Transverse colon (tissue), 4 donors: ENCODE data around the gene CPEB4. TPM values are rescaled to one million over a fixed set of nuclear protein-coding genes. Genes with fewer than 3 reads are reported as not detected.
A peak's percentile ranks its signal among the peaks of the same experiment; 100 is the strongest.

Experiments used
- DNase-seq: peaks from one replicate; pipeline ENCODE4 v3.0.0-alpha.2; 2019
- H3K27ac ChIP-seq, 4 donors: fragments of 200-600 bp; sonication (generic); 2 replicates each; pipeline ENCODE4 v1.5.1; 2016 to 2018; ENCODE audit warnings: inconsistent platforms in 4 of 4
- H3K27me3 ChIP-seq: fragments of 200-600 bp; sonication (generic); 2 replicates; pipeline ENCODE4 v1.5.1; 2017; ENCODE audit warnings: inconsistent platforms
- H3K36me3 ChIP-seq, 4 donors: fragments of 200-600 bp; sonication (generic); 2 replicates each; pipeline ENCODE4 v1.5.1; 2017 to 2019; ENCODE audit warnings: inconsistent platforms in 4 of 4
- H3K4me1 ChIP-seq, 4 donors: fragments of 200-600 bp; sonication (generic); 2 replicates each; pipeline ENCODE4 v1.5.1; 2017 to 2020; ENCODE audit warnings: inconsistent platforms in 4 of 4
- H3K4me3 ChIP-seq, 4 donors: fragments of 200-600 bp; sonication (generic); 1 replicate in 1 of 4; 2 replicates in 3 of 4; pipeline versions ENCODE4 v1.5.1 to v1.6.1; 2017 to 2019; ENCODE audit warnings: inconsistent platforms in 4 of 4
- H3K9me3 ChIP-seq, 2 donors: fragments of 200-600 bp; sonication (generic); 2 replicates each; pipeline ENCODE4 v1.5.1; 2017 to 2019; ENCODE audit warnings: inconsistent platforms in 2 of 2
- EP300 ChIP-seq: sonication (generic); formaldehyde crosslinking; IDR thresholded peaks from one replicate; pipeline ENCODE4 v1.6.1; 2017; ENCODE audit warnings: antibody characterized with exemption, low read depth
- POLR2A ChIP-seq: fragments of 450-650 bp; IDR thresholded peaks from one replicate; pipeline ENCODE4 v1.6.1; 2016; ENCODE audit warnings: antibody characterized with exemption, mild to moderate bottlenecking, moderate library complexity
- POLR2AphosphoS5 ChIP-seq, 3 donors: sonication (generic); formaldehyde crosslinking; IDR thresholded peaks; one replicate each; pipeline ENCODE4 v1.6.1; 2016; ENCODE audit warnings: antibody characterized with exemption in 3 of 3
- WGBS, 2 donors: methylation state at CpG; one replicate each; pipeline ENCODE4 v1.1.5; 2018; ENCODE audit warnings: low coverage in 1 of 2; 5-methylcytosine and 5-hydroxymethylcytosine counted together
- in situ Hi-C, 4 donors: fragments of 200-750 bp; cut with MboI; loops; one replicate each; pipeline versions ENCODE4 v1.15.0 to v1.15.1; 2017; ENCODE audit warnings: low sequenced_read_pairs in 3 of 4, low pct_ligation_motif_present in 1 of 4, low pct_unique_long_range_greater_than_20kb in 1 of 4
- intact Hi-C: fragments of 100-400 bp; cut with DNase I; formaldehyde crosslinking; loops from one replicate; pipeline ENCODE4 v1.15.1; 2023; ENCODE audit warnings: low total_unique reads
- total RNA-seq, 4 donors: library from RNA; depleted of rRNA; stranded (reverse); fragments of >200 nt; gene quantifications; one replicate each; pipeline ENCODE4 v1.1.0, GENCODE V29; 2016
- TF ChIP-seq, protein P1 (sequence below), 5 experiments: fragments of 200-600 bp in 3 of 5; fragments of 450-650 bp in 2 of 5; sonication (generic) in 3 of 5; IDR thresholded peaks; 1 replicate in 2 of 5; 2 replicates in 3 of 5; pipeline ENCODE4 v1.5.1; 2016 to 2017; ENCODE audit warnings: antibody characterized with exemption in 5 of 5, inconsistent platforms in 3 of 5, mild to moderate bottlenecking in 2 of 5, moderate library complexity in 1 of 5

CPEB4 gene
- total RNA-seq, 4 donors from 2014 or later, result 23.6 to 67.7 (median 36.5) TPM

DNA sequence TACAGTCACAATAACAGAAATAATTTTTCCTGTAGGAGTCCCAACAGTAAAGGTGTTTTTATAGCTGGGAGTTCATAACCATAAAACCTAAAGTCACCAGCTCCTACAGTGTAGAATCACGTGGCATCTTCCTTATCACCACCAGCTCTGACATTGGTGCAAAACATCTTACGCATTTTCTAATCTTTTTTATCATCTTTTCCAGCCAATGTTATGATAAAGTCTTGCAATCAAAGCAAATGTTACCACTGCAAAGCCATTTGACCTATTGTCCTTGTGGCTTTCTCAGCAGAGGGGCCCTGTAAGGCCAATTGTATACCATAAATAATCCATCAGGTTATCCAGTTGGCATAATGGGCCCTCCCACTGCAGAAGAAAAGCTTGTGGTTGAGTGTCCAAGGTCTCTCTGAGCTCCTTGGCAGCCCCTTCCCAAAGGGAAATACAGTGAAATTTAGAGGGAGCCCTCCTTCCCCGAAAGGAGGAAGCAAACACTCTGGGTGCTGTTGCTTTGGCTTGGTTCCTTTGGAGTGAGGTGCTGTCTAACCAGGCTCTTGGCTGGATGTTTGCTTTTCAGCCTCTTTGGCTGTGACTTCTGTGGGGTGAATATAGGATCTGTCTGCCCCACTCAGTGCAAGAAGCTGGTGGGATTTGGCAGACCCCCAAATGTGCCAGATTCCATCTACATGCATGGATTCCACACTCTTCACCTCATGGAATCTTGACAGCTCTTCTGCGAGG lies 29.3 kb upstream of the CPEB4 start:
- DNase-seq, result no peak
- H3K27me3 ChIP-seq, result no peaks in the 10 kb centered on the region
- no peaks in the 10 kb centered on the region for H3K9me3 ChIP-seq
- peaks cover 5 to 18% (median 13%) of the 10 kb centered on the region in 4 donors for H3K4me1 ChIP-seq
- in situ Hi-C loops, result no loop called here
- no peak overlapping the region for H3K4me3 ChIP-seq
- peak in 1 of 3 donors; percentile 3 for TF ChIP-seq POLR2AphosphoS5 (IDR thresholded peaks at IDR 0.05)
- TF ChIP-seq, protein P1, sequence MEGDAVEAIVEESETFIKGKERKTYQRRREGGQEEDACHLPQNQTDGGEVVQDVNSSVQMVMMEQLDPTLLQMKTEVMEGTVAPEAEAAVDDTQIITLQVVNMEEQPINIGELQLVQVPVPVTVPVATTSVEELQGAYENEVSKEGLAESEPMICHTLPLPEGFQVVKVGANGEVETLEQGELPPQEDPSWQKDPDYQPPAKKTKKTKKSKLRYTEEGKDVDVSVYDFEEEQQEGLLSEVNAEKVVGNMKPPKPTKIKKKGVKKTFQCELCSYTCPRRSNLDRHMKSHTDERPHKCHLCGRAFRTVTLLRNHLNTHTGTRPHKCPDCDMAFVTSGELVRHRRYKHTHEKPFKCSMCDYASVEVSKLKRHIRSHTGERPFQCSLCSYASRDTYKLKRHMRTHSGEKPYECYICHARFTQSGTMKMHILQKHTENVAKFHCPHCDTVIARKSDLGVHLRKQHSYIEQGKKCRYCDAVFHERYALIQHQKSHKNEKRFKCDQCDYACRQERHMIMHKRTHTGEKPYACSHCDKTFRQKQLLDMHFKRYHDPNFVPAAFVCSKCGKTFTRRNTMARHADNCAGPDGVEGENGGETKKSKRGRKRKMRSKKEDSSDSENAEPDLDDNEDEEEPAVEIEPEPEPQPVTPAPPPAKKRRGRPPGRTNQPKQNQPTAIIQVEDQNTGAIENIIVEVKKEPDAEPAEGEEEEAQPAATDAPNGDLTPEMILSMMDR (IDR thresholded peaks at IDR 0.05), result no peak
- WGBS, 2 donors, result 33 to 36% methylated on average over 2 to 4 of the region's 4 CpGs
- H3K36me3 ChIP-seq, result no peaks in the 10 kb centered on the region
- peak overlapping the region in 3 of 4 donors; percentile 24 to 50 (median 25) for H3K27ac ChIP-seq
- intact Hi-C loops, result no loop called here

DNA sequence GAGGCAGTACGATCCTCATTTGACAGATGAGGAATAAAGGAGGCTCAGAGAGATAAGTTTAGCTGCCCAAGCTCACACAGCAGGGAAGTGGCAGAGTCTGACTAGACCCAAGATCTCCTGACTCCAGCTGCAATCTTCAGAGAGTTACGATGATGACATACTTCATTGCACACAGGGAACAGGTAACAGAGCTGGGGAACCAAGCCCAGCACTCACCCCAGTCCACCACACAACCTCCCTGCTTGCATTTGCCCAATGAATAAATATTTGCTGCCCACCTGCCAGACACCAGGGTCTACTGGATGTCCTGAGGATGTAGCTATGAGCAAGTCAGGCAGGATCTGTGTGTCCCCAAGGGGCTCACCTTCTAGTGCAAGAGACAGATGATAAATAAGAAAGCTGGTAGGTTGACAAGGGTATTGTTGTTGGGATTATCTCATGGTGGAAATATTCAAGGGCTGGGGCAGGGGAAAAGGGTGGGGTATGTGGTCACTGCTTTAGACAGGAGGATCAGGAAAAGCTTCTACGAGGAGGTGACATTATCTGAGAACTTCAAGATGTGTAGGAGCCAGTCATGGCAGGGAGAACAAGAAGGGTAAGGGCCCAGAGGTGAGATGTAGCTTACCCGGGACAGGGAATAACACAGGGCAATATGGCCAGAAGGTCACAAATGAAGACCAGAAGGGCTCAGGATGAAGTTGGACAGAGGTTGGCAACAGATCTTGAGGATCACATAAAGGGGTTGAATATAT lies 28.6 kb upstream of the CPEB4 start:
- Histone ChIP-seq H3K36me3 (no peaks in the 10 kb centered on the region), H3K27ac (peak overlapping the region in 2 of 4 donors; percentile 25 to 50), H3K27me3 (no peaks in the 10 kb centered on the region), H3K4me3 (no peak overlapping the region), H3K4me1 (peaks cover 5 to 22% (median 16%) of the 10 kb centered on the region in 4 donors), H3K9me3 (no peaks in the 10 kb centered on the region)
- no peak for DNase-seq
- intact Hi-C loops, result no loop called here
- in situ Hi-C loops, result no loop called here
- 67 to 86% methylated on average over 2 to 4 of the region's 4 CpGs for WGBS, 2 donors
- no peak for TF ChIP-seq POLR2AphosphoS5 (IDR thresholded peaks at IDR 0.05)
- TF ChIP-seq, protein P1 (IDR thresholded peaks at IDR 0.05), result no peak
- TF ChIP-seq POLR2A, result no peak
- no peak for TF ChIP-seq EP300

DNA sequence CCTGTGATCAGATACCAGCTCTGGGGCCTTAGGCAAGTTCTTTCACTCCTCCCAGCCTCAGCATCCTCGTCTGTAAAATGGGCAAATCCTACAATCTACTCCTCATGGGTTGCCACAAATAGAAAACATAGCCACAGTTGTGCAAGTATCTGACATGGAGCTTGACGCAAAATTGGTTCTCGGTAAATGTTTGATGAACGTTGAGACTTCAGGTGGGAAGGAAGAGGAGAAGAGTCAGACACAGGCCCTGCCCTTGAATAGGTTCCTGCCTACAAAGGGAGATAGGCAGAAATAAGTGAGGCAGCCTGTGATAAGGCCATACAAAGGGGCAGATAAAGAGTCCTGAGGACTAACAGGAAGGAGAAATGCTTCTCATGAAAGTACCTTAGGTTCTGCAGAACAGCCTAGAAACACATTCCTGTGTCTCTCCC lies 26.1 kb upstream of the CPEB4 start:
- Histone ChIP-seq H3K9me3 (no peaks in the 10 kb centered on the region), H3K36me3 (no peaks in the 10 kb centered on the region), H3K4me1 (peaks cover 5 to 23% (median 18%) of the 10 kb centered on the region in 4 donors), H3K4me3 (no peak overlapping the region), H3K27me3 (no peaks in the 10 kb centered on the region), H3K27ac (no peak overlapping the region)
- in situ Hi-C loops, result no loop called here
- intact Hi-C loops, result no loop called here
- TF ChIP-seq POLR2AphosphoS5 (IDR thresholded peaks at IDR 0.05), result no peak
- TF ChIP-seq POLR2A, result no peak
- TF ChIP-seq, protein P1 (IDR thresholded peaks at IDR 0.05), result no peak
- 83 to 85% methylated on average over 1 to 4 of the region's 4 CpGs for WGBS, 2 donors
- no peak for DNase-seq

DNA sequence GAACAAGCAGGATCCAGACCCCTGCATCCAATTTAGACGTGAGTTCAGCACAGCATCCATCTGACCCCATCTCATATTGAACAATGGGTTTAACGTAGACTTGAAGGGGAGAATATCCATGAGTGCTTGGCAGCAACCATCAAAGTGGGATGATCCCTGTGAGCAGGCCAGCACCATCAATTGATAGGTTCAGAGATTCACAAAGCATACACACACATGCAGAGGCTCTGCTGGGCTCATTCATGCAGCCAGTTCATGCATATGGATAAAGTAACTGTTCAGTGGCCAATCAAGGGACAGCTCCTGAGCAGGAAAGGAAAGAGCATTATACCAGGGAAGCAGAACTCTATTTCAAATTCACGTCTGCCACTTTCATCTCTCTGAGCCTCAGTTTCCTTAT lies 24.8 kb upstream of the CPEB4 start:
- intact Hi-C loops, result no loop called here
- no peak overlapping the region for H3K27ac ChIP-seq

More for the DNA sequence above, 24.8 kb upstream of the CPEB4 start:
- no peaks in the 10 kb centered on the region for H3K27me3 ChIP-seq
- H3K4me3 ChIP-seq, result no peak overlapping the region
- TF ChIP-seq POLR2A (no peak), EP300 (no peak), POLR2AphosphoS5 (IDR thresholded peaks at IDR 0.05) (no peak)
- TF ChIP-seq, protein P1 (IDR thresholded peaks at IDR 0.05), result no peak
- H3K9me3 ChIP-seq, result no peaks in the 10 kb centered on the region
- WGBS, 2 donors, result 78 to 87% methylated on average over 3 of the region's 3 CpGs
- H3K36me3 ChIP-seq, result no peaks in the 10 kb centered on the region
- no peak for DNase-seq
- peaks cover 5 to 18% (median 13%) of the 10 kb centered on the region in 4 donors for H3K4me1 ChIP-seq
- in situ Hi-C loops, result no loop called here
